Testis (tissue), 3 donors: ENCODE results near the gene MADCAM1. TPM values are rescaled to one million over a fixed set of nuclear protein-coding genes. Genes with fewer than 3 reads are reported as not detected.

Source experiments
- DNase-seq: peaks from one replicate; pipeline ENCODE4 v3.0.0-alpha.2; 2019
- H3K27ac ChIP-seq, 2 donors: fragments of 200-600 bp; sonication (generic); one replicate each; pipeline ENCODE4 v1.5.1; 2019
- H3K27me3 ChIP-seq: fragments of 200-600 bp; sonication (generic); one replicate; pipeline ENCODE4 v1.5.1; 2019
- H3K36me3 ChIP-seq: fragments of 200-600 bp; sonication (generic); one replicate; pipeline ENCODE4 v1.5.1; 2017; ENCODE audit warnings: low read depth; ENCODE audit errors: missing control alignments
- H3K4me1 ChIP-seq: fragments of 200-600 bp; sonication (generic); one replicate; pipeline ENCODE4 v1.5.1; 2019
- H3K4me3 ChIP-seq, 2 donors: fragments of 200-600 bp; sonication (generic); one replicate each; pipeline ENCODE4 v1.5.1; 2017 to 2019
- H3K9me3 ChIP-seq: fragments of 200-600 bp; sonication (generic); one replicate; pipeline ENCODE4 v1.5.1; 2017
- POLR2A ChIP-seq: fragments of 450-650 bp; IDR thresholded peaks from one replicate; pipeline ENCODE4 v1.6.1; 2017; ENCODE audit warnings: antibody characterized with exemption, mild to moderate bottlenecking, moderate library complexity
- WGBS, 2 donors: methylation state at CpG; one replicate each; pipeline ENCODE4 v1.1.5; 2018; 5-methylcytosine and 5-hydroxymethylcytosine counted together
- intact Hi-C: fragments of 100-400 bp; cut with DNase I; formaldehyde crosslinking; loops from one replicate; pipeline ENCODE4 v1.15.1; 2023; ENCODE audit warnings: low total_unique reads
- polyA plus RNA-seq: library from polyadenylated mRNA; stranded (reverse); fragments of 350-450 nt; fragmentation: Illumina TruSeq; extraction: RNeasy Lipid Tissue Mini Kit (QIAGEN cat#74804); gene quantifications from one replicate; pipeline ENCODE4 v1.2.3, GENCODE V29; 2014; ENCODE audit warnings: low read depth, low replicate concordance; ENCODE audit not compliant: insufficient read depth
- total RNA-seq, 2 donors: library from RNA; depleted of rRNA; stranded (reverse); fragments of >200 nt; gene quantifications; one replicate each; pipeline ENCODE4 v1.2.3, GENCODE V29; 2016
- TF ChIP-seq, protein P1 (sequence below), 3 experiments: fragments of 450-650 bp in 2 of 3; fragments of 200-600 bp in 1 of 3; sonication (generic) in 1 of 3; IDR thresholded peaks; one replicate each; pipeline ENCODE4 v1.5.1; 2016 to 2019; ENCODE audit warnings: antibody characterized with exemption in 3 of 3, mild to moderate bottlenecking in 2 of 3, moderate library complexity in 1 of 3

The MADCAM1 gene
- total and polyA plus RNA-seq, 3 donors from 2014 or later = 1.6 to 2.3 (median 2.2) TPM

DNA sequence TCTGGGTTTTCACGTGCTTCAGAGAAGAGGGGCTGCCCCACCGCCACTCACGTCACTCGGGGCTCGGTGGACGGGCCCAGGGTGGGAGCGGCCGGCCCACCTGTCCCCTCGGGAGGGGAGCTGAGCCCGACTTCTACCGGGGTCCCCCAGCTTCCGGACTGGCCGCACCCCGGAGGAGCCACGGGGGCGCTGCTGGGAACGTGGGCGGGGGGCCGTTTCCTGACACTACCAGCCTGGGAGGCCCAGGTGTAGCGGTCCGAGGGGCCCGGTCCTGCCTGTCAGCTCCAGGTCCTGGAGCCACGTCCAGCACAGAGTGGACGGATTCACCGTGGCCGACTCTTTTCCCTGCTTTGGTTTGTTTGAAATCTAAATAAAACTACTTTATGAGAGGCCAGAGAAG is 45.4 kb downstream of the MADCAM1 start:
- no peak for DNase-seq
- Histone ChIP-seq H3K27me3 (no peaks in the 10 kb centered on the region), H3K27ac (no peak overlapping the region), H3K4me3 (no peak overlapping the region), H3K4me1 (no peaks in the 10 kb centered on the region), H3K9me3 (no peaks in the 10 kb centered on the region), H3K36me3 (no peaks in the 10 kb centered on the region)
- WGBS, 2 donors = 89 to 90% methylated on average over 25 to 26 of the region's 26 CpGs
- TF ChIP-seq, protein P1, sequence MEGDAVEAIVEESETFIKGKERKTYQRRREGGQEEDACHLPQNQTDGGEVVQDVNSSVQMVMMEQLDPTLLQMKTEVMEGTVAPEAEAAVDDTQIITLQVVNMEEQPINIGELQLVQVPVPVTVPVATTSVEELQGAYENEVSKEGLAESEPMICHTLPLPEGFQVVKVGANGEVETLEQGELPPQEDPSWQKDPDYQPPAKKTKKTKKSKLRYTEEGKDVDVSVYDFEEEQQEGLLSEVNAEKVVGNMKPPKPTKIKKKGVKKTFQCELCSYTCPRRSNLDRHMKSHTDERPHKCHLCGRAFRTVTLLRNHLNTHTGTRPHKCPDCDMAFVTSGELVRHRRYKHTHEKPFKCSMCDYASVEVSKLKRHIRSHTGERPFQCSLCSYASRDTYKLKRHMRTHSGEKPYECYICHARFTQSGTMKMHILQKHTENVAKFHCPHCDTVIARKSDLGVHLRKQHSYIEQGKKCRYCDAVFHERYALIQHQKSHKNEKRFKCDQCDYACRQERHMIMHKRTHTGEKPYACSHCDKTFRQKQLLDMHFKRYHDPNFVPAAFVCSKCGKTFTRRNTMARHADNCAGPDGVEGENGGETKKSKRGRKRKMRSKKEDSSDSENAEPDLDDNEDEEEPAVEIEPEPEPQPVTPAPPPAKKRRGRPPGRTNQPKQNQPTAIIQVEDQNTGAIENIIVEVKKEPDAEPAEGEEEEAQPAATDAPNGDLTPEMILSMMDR (IDR thresholded peaks at IDR 0.05) = no peak
- TF ChIP-seq POLR2A = no peak
- intact Hi-C loops = no loop called here

- H3K36me3 ChIP-seq = no peaks in the 10 kb centered on the region
- intact Hi-C loops = no loop called here
- H3K27me3 ChIP-seq = no peaks in the 10 kb centered on the region
- no peak overlapping the region for H3K27ac ChIP-seq
- 89% methylated on average over 30 of the region's 34 CpGs; no CpG with 5 or more reads in 1 of the 2 donors for WGBS, 2 donors
- H3K4me1 ChIP-seq = no peaks in the 10 kb centered on the region
- DNase-seq = no peak
- TF ChIP-seq, protein P1 (IDR thresholded peaks at IDR 0.05) = no peak
- TF ChIP-seq POLR2A = no peak
- H3K4me3 ChIP-seq = no peak overlapping the region
- H3K9me3 ChIP-seq = no peaks in the 10 kb centered on the region
Observed at GRCh38 chr19:542173-542866, 46.0 kb downstream of the MADCAM1 start.

DNA sequence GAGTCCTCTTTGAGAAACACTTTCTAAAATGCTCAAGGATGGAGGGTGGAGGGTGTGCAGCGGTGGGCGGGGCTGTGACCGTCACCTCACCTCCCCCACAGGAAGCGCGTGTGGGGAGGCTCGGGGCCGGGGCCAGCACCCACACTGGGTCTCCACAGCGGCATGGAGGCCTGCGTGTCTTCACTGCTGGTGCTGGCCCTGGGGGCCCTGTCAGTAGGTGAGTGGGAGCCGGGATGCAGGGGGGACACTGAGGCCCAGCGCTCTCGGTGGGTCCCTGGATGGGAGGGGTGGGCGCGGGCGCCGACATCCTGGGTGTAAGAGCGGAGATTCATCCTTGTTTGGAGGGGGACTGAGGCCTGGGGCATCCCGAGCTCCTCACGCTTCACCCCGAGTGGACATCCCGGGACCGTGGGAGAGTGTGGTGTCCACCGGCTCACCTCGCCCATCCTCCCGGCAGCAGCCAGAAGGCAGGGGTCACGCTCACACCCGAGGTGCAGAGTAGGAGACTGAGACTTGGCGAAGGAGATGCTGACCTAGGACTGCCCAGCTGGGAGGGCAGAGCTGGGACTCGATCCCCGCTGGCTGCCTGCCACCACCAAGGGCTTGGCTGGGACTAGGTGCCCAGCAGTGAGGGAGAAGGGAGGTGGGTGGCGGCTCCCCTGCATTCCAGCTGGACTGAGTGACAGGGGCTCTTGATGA is 47.8 kb downstream of the MADCAM1 start, which contains the start of gene GZMM:
Gene GZMM, plus strand, starts transcription at position 144 of the 699 bp plus-strand sequence. Its CDS starts 19 bp downstream, at position 163.
- Histone ChIP-seq H3K27me3 (no peaks in the 10 kb centered on the region), H3K4me1 (no peaks in the 10 kb centered on the region), H3K4me3 (no peak within 1 kb of the TSS), H3K36me3 (no peaks in the 10 kb centered on the region), H3K9me3 (no peaks in the 10 kb centered on the region), H3K27ac (no peak within 1 kb of the TSS)
- WGBS, 2 donors = 55 to 63% methylated on average over 16 to 31 of the region's 31 CpGs
- no peak for TF ChIP-seq POLR2A
- TF ChIP-seq, protein P1 (IDR thresholded peaks at IDR 0.05) = no peak
- no peak for DNase-seq
- intact Hi-C loops = no loop called here

GRCh38 chr19:547117-547516 is 50.8 kb downstream of the MADCAM1 start:
- intact Hi-C loops = no loop called here
- TF ChIP-seq, protein P1 (IDR thresholded peaks at IDR 0.05) = no peak
- no peak for TF ChIP-seq POLR2A
- DNase-seq = no peak
- H3K4me1 ChIP-seq = no peaks in the 10 kb centered on the region
- WGBS, 2 donors = 77 to 88% methylated on average over 3 to 12 of the region's 15 CpGs
- no peaks in the 10 kb centered on the region for H3K36me3 ChIP-seq
- no peak overlapping the region for H3K27ac ChIP-seq
- no peak overlapping the region for H3K4me3 ChIP-seq
- H3K27me3 ChIP-seq = no peaks in the 10 kb centered on the region
- no peaks in the 10 kb centered on the region for H3K9me3 ChIP-seq
